RWPE2 (cell line): ENCODE results near the gene DERL3.

ENCODE experiments used
- ATAC-seq: fragments of 200-7000 bp; cut with Tn5 transposase; 3 replicates; pipeline ENCODE4 v1.9.1; 2021; ENCODE audit warnings: low read depth
- DNase-seq: peaks from one replicate; pipeline ENCODE4 v3.0.0-alpha.2; 2020; ENCODE audit warnings: low spot score
- H3K27ac ChIP-seq: fragments of 450-650 bp; 2 replicates; pipeline ENCODE4 v1.5.1; 2017; ENCODE audit warnings: mild to moderate bottlenecking; ENCODE audit not compliant: poor library complexity, severe bottlenecking
- H3K27me3 ChIP-seq: fragments of 250-450 bp; sonication (Bioruptor Pico); 2 replicates; pipeline ENCODE4 v1.5.1; 2021; ENCODE audit warnings: mild to moderate bottlenecking, moderate library complexity; ENCODE audit not compliant: insufficient read depth, poor library complexity, severe bottlenecking
- H3K36me3 ChIP-seq: fragments of 250-450 bp; sonication (Bioruptor Pico); 2 replicates; pipeline ENCODE4 v1.5.1; 2020; ENCODE audit warnings: low read depth, mild to moderate bottlenecking, moderate library complexity
- H3K4me1 ChIP-seq: fragments of 250-450 bp; sonication (Bioruptor Pico); 2 replicates; pipeline ENCODE4 v1.5.1; 2021; ENCODE audit warnings: mild to moderate bottlenecking, moderate library complexity; ENCODE audit not compliant: insufficient read depth, poor library complexity, severe bottlenecking
- H3K4me3 ChIP-seq: fragments of 250-450 bp; sonication (Bioruptor Pico); 2 replicates; pipeline ENCODE4 v1.5.1; 2021; ENCODE audit warnings: mild to moderate bottlenecking, moderate library complexity; ENCODE audit not compliant: severe bottlenecking
- H3K9me3 ChIP-seq: fragments of 250-450 bp; sonication (Bioruptor Pico); 2 replicates; pipeline ENCODE4 v1.5.1; 2021; ENCODE audit warnings: mild to moderate bottlenecking, moderate library complexity; ENCODE audit not compliant: severe bottlenecking
- CTCF ChIP-seq: fragments of 450-650 bp; IDR thresholded peaks from one replicate; pipeline ENCODE4 v1.5.1; 2017; ENCODE audit warnings: mild to moderate bottlenecking, moderate library complexity; ENCODE audit not compliant: poor library complexity, severe bottlenecking

Gene DERL3

GRCh38 chr22:23834793-23835483 lies 3.9 kb downstream of the DERL3 start:
- no peaks in the 10 kb centered on the region for H3K4me1 ChIP-seq
- peak; percentile 51 for DNase-seq
- H3K9me3 ChIP-seq: no peaks in the 10 kb centered on the region
- no peak overlapping the region for H3K4me3 ChIP-seq
- TF ChIP-seq CTCF: no peak
- no peak for ATAC-seq
- no peak overlapping the region for H3K27ac ChIP-seq
- H3K36me3 ChIP-seq: peaks cover 34% of the 10 kb centered on the region
- H3K27me3 ChIP-seq: no peaks in the 10 kb centered on the region

- no peak for TF ChIP-seq CTCF
- Histone ChIP-seq H3K36me3 (peaks cover 39% of the 10 kb centered on the region), H3K27ac (no peak overlapping the region), H3K9me3 (no peaks in the 10 kb centered on the region), H3K4me3 (no peak overlapping the region), H3K27me3 (no peaks in the 10 kb centered on the region), H3K4me1 (no peaks in the 10 kb centered on the region)
- no peak for ATAC-seq
- DNase-seq: no peak
Observed at GRCh38 chr22:23834406-23834792, 4.4 kb downstream of the DERL3 start.

- no peak for TF ChIP-seq CTCF
- no peaks in the 10 kb centered on the region for H3K27me3 ChIP-seq
- ATAC-seq (no peak), DNase-seq (peak; percentile 38)
- no peaks in the 10 kb centered on the region for H3K9me3 ChIP-seq
- H3K27ac ChIP-seq: no peak overlapping the region
- H3K36me3 ChIP-seq: peaks cover 40% of the 10 kb centered on the region
- H3K4me1 ChIP-seq: no peaks in the 10 kb centered on the region
- H3K4me3 ChIP-seq: no peak overlapping the region
Observed at GRCh38 chr22:23833911-23834317, 4.9 kb downstream of the DERL3 start.

GRCh38 chr22:23833017-23833751 lies 5.6 kb downstream of the DERL3 start:
- peak; percentile 61 for DNase-seq
- H3K36me3 ChIP-seq: peaks cover 47% of the 10 kb centered on the region
- no peaks in the 10 kb centered on the region for H3K9me3 ChIP-seq
- no peak for TF ChIP-seq CTCF
- no peak for ATAC-seq
- no peaks in the 10 kb centered on the region for H3K4me1 ChIP-seq
- no peak overlapping the region for H3K27ac ChIP-seq
- no peak overlapping the region for H3K4me3 ChIP-seq
- no peaks in the 10 kb centered on the region for H3K27me3 ChIP-seq
